ENCODE measurements around the gene EPB41L3.

The EPB41L3 gene

DNA sequence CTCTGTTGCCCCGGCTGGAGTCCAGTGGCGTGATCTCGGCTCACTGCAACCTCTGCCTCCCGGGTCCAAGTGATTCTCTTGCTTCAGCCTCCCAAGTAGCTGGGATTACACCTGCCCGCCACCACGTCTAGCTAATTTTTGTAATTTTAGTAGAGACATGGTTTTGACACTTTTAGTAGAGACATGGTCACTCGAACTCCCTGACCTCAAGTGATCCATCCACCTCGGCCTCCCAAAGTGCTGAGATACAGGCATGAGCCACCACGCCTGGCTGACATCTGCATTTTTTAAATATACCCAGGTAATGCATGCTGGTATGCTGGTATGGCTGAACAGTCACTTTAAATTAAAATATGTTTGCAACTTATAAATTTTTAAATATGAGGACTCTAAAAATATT lies 91.9 kb downstream of the EPB41L3 start:
- no peak for DNase-seq (ENCODE audit: low read depth)

DNA sequence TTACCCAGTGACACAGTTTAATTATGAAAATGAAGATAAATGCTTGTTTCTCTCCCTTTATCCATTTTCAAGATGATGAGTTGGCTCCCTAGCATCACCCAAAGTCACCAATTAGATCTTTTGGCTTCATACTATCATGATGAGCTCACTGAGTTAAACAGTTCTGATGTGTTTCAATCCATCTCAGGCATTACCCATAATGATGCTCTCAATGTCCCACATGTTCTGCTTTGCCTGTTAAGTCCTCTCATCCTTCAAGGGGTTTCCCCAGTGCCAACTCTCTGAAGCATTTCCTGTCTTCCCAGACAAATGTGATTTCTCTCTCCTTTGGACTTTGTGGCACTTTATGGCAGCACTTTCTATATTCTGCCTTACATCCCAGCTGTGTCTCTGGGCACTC lies 92.6 kb downstream of the EPB41L3 start:
- DNase-seq (ENCODE audit: low read depth), result no peak

DNA sequence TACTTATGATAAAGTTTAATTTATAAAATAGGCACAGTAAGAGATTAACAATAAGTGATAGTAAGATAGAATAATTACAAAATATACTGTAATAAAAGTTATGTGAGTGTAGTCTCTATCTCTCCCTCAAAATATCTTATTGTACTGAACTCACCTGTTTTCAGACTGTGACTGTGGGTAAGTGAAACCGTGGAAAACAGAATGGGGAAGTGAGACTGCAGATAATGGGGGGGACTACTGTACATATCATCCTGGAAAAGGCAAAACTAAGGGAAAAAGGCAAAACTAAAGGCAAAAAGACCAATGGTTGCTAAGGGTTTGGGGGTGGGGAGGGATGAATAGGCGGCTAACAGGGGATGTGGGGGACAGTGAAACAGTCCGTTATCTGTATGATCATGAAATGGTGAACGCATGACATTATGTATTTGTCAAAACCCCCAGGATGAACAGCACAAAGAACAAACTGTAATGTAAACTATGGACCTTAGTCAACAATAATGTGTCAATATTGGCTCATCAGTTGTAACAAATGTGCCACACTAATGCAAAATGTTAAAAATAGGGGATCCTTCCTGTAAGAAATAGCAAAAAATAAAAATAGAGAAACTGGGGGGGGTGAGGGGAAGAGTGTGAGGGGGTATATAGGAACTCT lies 93.8 kb downstream of the EPB41L3 start:
- DNase-seq (ENCODE audit: low read depth), result no peak

DNA sequence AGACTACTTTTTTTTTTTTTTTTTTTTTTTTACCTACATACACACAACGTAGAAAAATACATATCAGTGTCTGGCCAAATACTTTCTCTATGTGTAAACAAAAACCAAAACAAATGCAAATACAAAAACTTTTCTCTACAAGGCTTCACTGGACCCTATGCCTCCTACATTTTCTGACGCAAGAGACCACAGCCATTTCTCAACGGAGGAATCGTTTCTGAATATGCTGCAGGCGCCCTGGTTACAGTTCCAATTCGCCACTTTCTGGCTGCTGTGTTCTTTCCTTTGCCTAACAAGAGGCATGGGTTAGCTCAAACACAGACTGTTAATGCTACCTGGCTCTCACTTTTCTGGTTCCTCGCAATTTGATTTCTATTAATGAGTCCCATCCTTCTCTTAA lies 96.4 kb downstream of the EPB41L3 start:
- no peak for DNase-seq (ENCODE audit: low read depth)

DNA sequence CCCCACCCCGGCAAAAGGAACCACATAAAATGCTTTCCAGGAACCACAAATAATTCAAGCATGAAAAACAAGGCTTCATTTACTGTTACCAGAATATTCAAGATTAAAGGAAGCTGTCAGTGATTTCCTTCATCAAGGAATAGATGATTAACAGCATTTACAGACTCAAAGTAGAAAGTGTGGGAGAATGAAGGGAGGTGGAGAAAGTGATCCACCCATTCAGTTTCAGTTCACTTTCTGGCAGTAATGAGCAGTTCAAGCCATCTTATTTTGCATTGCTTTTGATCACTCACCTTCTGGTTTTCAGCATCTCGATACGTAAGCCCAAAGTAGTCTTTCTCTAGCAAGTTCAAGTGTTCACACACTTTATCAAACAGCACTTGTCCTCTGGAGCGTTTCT lies 99.0 kb downstream of the EPB41L3 start:
- DNase-seq (ENCODE audit: low read depth), result no peak

DNA sequence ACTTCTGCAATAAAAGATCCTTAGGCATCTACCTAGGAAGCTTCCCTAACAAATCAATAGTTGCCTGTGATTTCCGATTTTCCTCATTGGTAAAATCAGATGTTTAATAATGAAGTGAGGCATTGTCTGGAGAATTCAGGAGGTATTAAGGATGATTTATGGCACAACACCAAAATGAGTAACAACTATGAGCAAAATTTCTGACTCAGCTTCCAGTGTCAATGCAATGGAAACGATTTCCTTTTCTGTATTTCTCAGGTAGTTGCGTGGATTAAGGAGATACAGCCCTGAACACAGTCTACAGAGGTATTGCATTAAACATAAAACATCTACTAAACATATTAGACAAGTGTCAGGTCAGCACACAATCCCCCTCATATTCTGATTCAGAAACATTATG lies 99.5 kb downstream of the EPB41L3 start:
- no peak for DNase-seq (ENCODE audit: low read depth)

DNA sequence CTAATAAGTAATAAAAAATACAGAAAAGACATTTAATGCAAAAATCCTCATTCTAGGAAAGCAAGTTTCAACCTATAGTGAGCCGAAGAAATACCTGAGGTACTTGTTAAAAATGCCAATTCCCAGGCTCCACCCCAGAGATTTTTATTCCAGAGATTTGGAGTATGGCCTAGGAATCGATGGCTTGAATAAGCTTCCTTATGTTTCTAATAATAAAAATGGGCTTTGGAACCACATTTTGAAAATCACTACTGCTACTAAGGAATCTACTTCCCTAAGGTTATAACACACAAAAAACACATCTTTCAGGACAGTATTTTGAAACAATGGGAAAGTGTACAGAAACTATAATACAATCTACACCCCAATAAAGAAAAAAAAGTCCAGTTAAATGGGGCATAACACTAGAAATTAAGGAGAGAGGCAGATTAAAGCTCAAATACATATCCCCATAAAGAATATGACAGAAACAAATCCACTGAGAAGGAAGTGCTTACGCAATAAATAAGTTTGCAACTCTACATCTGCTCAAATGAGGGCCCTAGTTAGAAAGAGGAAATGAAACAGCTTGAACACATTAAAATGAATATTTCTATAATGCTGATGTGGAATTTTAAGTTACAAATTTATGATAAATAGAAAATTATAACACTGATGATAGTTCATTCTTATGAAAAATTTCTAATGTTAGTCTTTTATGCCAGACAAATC lies 103.7 kb downstream of the EPB41L3 start:
- no peak for DNase-seq (ENCODE audit: low read depth)

DNA sequence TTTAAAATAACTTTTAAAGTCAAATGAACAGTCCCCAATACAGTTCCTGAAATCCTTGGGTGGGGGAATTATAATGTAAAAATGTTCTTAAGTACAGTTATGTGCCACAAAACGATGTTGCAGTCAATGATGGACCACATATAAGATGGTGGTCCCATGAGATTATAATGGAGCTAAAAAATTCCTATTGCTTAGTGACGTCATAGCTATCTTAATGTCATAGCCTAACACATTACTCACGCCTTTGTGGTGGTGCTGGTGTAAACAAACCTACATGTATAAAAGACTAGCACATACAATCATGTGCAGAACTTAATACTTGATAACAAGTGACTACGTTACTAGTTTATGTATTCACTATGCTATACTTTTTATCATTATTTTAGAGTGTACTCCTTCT lies 109.4 kb downstream of the EPB41L3 start:
- no peak for DNase-seq (ENCODE audit: low read depth)

DNA sequence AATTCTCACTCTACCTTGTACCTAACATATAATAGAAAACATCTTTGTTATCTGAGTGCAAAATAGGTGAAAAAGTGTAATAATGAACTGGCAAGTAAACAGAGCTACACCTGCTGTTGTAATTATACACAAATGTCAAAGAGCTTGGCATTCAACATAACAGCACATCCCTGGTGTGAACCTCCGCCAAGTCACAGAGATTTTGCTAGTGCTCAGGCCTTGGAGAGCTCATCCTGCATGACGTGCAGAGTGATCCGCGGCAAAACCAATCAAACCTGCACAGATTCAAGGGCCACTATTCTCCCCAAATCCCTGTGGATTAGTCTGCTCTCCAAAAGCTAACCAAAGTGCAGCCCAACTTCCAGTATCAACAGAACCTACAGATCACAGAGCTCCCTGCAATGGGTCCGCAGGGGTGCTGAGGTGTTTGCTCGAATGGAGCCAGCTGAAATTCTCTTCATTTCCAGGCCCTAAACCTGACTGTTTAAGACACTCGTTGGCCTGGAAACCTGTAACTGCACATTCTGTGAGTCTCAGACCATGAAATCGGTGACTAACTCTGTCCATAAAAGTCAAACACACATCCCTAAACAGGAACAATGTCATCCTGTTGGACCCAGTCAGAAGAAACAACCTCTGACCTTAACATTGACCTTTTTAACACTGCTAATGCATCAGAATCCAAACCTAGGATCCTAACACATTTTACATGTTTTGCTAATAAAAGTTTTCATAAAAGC lies 111.8 kb downstream of the EPB41L3 start:
- DNase-seq (ENCODE audit: low read depth), result no peak

DNA sequence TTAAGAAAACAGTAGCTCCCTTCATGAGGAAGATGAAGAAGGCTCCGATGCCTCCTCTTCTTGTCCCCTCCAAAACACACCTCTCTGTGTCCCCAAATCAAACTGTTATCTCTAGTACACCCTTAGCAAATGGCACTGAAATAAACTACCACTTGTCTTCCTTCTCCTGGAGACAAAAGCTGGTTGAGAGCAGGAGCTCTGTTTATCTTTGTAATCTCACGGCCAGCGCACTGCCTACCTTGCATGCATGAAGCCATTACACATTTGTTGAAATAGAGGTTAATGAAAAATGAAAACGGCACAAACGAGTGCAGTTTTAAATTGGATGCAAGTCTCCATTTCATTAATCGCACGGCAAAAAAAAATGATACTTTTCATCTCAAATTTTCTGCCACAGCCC lies 113.7 kb downstream of the EPB41L3 start:
- no peak for DNase-seq (ENCODE audit: low read depth)

DNA sequence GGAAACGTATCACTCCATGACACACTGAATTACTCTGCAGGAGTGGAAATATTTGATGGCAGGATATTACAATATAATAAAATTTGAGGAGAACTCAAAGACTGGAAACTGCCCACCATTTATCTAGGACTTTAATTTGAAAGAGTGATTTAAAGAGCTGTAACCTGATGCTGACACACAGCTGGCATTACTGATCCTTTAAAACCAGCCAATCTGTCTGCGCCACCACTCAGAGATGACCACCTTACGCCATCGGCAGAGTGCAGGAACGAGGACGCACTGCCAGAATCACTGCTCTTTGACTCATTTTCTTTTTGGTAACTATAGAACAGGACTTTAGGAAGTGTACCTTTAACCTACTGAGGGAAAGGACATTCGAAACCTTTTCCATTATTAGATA lies 114.1 kb downstream of the EPB41L3 start:
- DNase-seq (ENCODE audit: low read depth), result no peak

DNA sequence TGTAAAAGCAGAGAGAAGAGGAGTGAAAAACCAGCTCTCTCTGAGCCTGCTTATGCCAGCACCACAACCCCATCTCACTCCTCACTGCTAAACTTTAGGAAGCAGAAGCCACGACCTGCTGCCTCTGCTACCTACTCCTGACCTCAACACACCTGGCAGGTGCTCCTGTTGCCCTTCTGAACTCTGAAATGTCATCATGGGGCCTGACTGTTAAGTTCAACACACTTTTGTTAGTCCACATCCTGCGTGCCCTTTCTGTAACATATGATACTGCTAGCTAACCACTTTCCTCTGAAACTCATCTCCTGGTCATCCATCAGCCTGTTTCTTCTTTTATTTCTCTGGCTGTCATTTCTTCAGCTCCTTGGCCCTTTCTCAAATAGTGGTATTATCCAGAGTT lies 118.1 kb downstream of the EPB41L3 start:
- no peak for DNase-seq (ENCODE audit: low read depth)

DNA sequence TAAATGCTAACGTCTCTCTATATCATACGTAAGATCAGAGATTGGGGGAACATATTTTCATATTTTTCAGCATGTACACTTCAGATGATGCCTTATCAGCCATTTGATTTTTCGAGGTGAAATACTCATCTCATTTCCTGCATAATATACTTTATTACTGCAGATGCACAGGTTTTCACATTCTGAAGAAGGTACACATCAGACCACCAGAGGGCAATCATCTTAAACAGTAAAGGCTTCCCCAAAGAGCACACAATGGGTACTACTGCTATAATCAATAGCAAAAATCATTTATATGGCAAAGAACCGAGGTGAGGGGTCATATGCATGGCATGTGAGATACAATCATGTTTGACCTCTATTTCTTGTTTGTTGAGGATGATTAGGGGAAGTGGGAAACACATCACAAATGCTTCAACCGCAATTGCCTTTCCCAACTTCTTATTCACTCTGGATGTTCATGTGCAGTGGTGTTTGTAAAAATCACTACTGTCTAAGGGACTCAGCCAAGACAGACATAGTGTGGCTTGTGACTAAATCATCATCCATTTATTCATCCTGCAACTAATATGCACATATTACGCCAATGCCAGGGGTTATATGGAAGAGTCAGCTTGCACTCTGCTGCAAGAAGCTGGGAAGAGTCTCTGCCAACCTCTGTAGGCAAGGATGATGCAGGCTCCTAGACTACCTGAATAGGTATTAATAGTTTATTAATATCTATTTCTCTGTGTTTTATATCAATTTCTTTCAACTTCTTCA lies 118.7 kb downstream of the EPB41L3 start:
- no peak for DNase-seq (ENCODE audit: low read depth)

DNA sequence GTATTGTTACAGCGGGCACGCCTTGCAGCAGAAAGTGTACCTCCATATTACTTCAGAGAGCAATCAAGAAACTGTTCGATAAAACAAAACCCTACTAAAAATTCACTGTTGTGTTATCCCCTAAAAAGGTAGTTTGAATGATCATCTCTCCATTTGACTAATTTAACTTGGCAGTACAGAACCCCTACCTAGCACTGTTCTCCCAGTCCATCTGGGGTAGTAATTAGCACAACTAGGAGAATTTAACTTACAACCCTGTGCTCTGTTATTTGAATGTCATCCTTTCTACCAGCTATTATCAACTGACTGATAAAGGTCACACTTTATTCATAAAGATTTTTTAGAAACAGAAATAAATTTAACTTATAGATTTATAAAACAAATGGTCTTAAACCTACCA lies 121.2 kb downstream of the EPB41L3 start:
- no peak for DNase-seq (ENCODE audit: low read depth)

DNA sequence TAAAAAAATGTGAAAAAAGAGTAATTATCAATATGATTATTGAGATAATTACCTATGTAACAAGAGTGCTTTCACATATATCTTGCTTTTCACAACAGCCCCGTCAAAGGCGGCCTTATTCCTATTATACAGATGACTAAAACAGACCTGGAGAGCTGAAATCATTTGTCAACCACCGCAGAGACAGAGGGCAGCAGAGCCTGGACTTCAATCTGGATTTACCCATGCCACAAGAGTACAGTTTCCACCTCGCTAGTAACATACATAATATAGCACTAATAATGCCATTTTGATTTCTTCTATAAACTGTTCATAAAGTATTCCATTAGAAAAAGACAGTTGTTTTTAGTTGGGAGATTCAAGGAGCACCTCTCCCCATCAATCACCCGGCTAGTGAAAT lies 121.8 kb downstream of the EPB41L3 start:
- DNase-seq (ENCODE audit: low read depth), result no peak

DNA sequence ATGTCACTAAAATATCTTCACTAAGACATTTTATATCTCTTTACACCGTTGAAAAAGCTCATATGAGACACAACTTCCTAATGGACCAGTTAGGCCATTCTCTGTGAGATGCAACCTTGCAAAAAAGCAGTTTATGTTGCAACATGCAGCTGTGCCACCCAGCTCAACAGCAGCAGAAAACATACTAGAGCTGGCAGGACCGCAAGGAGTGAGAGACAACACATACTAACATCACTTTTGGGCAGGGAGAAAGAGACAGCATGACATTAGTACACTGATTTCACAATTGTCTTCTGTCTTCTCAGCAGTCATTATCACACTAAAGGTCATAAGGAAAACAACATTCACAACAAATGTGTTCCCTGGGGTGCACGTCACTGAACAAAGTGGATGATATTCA lies 122.9 kb downstream of the EPB41L3 start:
- no peak for DNase-seq (ENCODE audit: low read depth)

DNA sequence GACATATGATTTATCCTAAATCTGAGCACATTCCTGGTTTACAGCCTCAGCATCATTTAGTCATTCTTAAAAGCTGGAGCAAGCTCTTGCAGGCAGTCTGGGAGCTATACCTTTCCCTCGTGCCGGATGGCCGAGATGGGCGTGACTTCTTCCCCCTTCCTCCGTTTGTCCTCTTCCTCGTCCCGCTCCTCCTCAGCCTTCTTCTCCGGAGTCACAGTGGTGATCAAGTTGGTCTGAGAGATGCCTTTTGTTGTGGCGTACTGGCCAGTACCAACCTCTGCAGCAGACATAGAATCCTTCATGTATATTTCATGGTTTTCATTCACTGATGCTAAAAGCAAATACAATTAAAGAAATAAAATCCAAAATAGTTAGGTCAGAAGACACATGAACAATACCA lies 124.2 kb downstream of the EPB41L3 start:
- DNase-seq (ENCODE audit: low read depth), result no peak

DNA sequence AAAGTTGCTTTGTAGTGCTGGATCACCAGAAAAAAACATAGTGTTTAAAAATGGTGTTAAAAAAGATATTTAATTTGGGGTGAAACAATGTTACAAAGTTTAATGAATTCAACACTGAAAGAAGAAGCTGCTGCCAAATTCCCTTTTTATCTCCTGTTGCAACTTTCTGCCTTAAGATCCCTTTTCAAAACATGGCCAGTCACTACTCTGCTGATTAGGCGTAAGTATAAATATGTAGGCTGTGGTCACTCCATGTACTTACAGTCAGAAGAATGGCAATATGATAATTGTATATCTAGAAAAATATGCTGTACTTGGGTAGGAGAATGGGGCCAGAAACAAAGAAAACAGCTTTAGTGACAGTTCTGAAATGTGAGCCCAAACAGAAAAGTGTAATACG lies 124.8 kb downstream of the EPB41L3 start:
- DNase-seq (ENCODE audit: low read depth), result no peak

DNA sequence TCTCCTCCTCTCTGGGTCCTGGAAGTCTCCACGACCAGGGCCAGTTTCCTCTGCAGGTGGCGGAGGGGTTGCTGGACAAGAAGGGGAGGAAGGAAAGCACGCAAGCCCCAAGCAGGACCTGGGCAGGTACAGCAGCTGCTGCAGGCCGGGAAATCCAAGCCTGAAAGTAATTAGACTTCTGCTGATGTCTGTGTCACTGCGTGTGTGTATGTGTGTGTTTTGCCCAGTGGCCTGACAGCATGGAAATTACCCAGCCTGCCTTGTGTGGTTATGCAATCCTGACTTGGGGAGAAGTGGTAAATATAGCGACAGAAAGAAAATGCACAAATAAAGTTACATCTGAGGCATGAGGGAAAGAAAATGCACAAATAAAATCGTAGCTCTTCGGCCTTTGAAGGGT lies 126.5 kb downstream of the EPB41L3 start:
- DNase-seq (ENCODE audit: low read depth), result no peak

DNA sequence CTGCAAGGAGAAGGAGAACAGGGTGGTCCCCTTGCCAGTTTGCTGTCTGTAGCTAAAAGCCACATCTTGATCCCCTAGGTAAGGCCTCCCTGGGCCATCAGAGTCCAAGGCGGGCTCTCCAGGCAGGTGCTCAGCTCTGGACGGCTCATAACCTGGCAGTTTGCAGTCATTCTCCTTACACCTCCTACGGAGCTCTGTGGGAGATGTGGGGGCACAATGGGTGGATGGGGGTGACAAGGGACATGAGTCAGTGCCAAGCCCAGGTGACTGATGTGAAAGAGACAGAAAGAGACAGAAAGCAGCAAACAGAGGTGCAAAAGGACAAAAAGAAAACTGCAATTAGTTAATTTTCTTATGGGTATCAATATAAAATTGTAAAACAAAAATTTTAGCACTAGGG lies 127.7 kb downstream of the EPB41L3 start:
- DNase-seq (ENCODE audit: low read depth), result no peak

DNA sequence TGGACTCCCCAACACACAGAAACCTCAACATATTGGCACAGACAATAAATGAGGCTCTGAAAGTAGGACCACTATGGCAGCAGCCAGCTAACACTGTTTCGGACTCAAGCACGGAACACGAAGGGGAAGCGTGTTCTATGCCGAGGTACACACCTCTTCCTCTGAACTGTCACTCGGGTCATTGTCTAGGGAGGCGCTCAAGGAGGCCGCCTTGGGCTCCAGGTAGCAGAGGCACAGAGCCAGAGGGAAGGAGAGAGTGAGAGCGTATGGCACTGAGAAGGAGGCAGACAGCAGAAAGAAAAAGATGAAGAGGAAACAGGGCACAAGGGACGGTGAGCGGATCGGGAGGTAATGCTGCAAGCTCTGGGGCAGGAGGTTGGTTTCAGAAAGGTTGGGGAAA lies 128.1 kb downstream of the EPB41L3 start:
- no peak for DNase-seq (ENCODE audit: low read depth)

DNA sequence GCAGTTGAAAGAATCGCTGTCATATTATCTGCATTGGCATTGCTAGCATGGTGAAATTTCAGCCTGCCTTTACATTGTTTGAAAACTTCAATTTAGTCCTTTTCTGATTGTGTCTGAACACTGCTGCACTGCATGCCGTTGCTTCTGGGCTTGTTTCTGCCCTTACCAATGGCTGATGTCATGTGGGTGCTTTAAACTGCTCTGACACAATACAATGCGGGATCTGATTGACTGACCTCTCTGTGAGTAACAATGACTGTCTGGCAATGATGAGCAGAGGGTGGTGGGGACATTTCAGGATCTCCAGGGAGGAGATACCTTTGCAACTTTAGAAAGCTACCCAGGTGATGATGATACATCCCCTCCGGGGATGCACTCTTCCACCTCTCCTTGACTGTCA lies 128.8 kb downstream of the EPB41L3 start:
- no peak for DNase-seq (ENCODE audit: low read depth)

DNA sequence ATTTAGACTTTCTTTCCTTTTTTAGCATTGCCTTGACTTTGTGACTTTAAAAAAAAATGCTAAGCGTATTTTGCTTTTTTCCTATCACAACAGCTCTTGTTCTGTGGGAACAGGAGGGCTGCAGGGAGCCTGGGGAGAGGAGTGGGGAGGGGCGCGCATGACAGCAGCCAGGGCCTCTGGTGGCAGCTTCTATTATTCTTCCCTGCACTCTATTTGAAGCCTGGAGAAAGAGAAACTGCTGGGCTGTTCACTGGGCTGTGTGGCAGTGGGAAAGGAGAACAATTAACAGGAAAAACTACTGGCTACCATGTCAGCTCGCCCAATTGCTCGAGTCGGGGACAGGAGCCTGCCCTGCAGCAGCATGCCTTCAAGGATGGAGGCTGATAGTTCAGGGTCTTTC lies 129.3 kb downstream of the EPB41L3 start:
- DNase-seq (ENCODE audit: low read depth), result no peak
